GM21526 (cell line): ENCODE data around the gene TCEA2.

Experiments used
- ATAC-seq: cut with Tn5 transposase; IDR thresholded peaks from one replicate; pipeline ENCODE4 v1.9.1; 2021; ENCODE audit warnings: moderate library complexity; ENCODE audit not compliant: unreplicated experiment, low FRiP score

The TCEA2 gene

DNA sequence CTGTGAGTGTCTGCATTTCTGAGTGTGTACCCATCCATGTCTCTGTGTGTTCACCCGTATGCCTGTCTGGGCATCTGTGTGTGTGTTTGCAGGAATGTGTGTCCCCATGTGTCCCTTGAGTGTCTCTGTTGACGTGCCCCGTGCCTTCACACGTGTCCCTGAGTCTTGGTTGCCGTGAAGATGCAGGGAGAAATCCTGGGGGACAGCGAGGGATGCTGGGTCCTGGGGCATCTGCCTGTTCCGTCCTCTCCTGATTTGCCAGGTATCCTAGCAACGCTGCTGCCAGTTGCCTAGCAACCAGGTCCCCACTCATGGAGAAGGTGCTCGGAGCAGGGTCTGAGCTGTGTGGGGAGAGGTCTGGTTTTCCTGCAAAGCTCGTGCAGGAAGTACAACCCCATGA lies 27.2 kb downstream of the TCEA2 start:
- ATAC-seq = no peak

- no peak for ATAC-seq
Observed at GRCh38 chr20:64091340-64091739, 28.3 kb downstream of the TCEA2 start.

- ATAC-seq = no peak
Observed at GRCh38 chr20:64091770-64092169, 28.8 kb downstream of the TCEA2 start.

GRCh38 chr20:64092258-64093012 lies 29.4 kb downstream of the TCEA2 start:
- ATAC-seq = no peak

DNA sequence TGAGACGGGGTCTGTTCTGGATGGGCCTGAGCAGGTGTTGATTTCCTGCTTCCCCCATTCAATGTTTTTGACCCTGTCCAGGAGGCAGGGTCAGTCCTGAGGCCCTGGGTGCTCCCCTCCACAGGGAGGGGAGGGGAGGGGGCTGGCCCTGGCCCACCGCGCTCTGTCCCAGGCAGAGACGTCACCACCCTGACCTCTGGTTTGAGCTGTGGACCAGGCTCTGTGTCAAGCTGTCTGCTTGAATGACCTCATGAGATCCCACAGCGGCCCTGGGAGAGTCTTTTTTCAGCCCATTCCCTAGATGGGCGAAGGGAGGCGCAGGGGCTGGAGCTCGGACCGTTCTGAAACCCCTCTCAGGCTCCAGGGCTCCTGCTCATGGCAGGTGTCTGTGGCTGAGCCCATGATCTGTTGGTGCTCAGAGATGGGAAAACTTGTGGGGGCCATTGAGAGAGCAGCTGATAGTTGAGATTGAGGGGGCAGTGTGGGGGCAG lies 30.1 kb downstream of the TCEA2 start:
- no peak for ATAC-seq

GRCh38 chr20:64095455-64095854 lies 32.5 kb downstream of the TCEA2 start:
- ATAC-seq = no peak

GRCh38 chr20:64095927-64096326 lies 32.9 kb downstream of the TCEA2 start:
- no peak for ATAC-seq

DNA sequence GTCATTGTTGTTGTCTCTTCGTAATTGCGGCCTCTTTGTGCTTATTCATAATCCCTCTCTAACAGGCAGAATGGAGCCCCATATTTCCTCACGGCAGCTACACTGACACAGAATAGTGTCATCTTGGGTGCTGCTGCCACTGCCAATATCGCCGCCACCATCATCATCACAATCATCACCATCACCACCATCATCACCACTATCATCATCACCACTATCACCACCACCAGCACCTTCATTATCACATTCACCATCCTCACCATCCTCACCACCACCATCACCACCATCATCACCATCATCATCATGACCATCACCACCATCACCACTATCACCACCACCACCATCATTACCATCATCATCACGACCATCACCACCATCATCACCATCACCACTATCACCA lies 33.5 kb downstream of the TCEA2 start:
- no peak for ATAC-seq

- no peak for ATAC-seq
Observed at GRCh38 chr20:64098471-64099013, 35.5 kb downstream of the TCEA2 start.

- no peak for ATAC-seq
Observed at GRCh38 chr20:64099086-64099786, 36.2 kb downstream of the TCEA2 start.

DNA sequence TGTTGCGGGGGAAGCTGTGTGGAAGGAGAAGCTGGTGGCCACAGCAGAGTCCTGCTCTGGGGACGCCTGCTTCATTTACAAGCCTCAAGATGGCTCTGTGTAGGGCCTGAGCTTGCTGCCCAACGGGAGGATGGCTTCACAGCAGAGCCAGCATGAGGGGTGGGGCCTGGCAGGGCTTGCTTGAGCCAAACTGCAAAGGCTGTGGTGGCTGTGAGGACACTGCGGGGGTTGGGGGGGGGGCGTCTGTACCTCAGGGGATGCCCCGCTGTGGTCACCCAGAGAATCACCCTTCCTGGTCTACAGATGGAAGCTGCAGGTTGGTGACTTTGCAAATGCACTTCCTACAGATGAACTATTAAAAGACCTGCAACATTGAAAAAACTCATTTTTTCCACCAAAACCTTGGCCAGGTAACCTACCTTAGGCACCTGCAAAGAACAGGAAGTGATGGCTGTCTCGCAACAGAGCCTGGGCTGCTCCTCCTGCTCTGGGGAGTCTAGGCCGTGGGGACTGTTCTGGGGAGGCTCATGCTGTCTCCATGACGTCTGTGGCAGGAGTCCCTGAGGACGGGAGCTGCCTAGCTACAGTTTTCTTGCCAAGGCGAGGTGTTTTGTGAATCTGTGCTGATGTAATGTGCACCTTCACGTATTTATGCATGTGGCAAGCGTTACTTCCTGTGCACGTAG lies 37.0 kb downstream of the TCEA2 start:
- ATAC-seq = no peak

DNA sequence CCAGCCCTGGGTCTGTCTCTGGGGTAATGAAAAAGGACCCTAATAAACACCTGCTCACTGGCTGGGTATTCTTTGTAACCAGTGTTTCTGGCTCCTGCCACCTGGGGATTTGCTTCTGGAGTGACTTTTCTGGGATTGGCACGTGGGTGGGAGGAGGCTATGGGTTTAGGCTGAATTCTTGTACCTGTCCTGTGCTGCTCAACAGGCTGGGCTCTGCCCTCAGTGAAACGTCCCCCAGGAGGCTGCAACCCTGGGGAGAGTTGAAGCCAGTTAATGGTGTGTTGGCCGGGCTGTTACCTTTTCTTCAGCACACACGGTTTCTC lies 37.5 kb downstream of the TCEA2 start:
- ATAC-seq = no peak

- ATAC-seq = no peak
Observed at GRCh38 chr20:64100946-64101688, 38.1 kb downstream of the TCEA2 start.

GRCh38 chr20:64101731-64102621 lies 39.0 kb downstream of the TCEA2 start:
- no peak for ATAC-seq

- ATAC-seq = no peak
Observed at GRCh38 chr20:64102647-64103354, 39.8 kb downstream of the TCEA2 start.

- ATAC-seq = no peak
Observed at GRCh38 chr20:64103871-64104666, 41.1 kb downstream of the TCEA2 start.

DNA sequence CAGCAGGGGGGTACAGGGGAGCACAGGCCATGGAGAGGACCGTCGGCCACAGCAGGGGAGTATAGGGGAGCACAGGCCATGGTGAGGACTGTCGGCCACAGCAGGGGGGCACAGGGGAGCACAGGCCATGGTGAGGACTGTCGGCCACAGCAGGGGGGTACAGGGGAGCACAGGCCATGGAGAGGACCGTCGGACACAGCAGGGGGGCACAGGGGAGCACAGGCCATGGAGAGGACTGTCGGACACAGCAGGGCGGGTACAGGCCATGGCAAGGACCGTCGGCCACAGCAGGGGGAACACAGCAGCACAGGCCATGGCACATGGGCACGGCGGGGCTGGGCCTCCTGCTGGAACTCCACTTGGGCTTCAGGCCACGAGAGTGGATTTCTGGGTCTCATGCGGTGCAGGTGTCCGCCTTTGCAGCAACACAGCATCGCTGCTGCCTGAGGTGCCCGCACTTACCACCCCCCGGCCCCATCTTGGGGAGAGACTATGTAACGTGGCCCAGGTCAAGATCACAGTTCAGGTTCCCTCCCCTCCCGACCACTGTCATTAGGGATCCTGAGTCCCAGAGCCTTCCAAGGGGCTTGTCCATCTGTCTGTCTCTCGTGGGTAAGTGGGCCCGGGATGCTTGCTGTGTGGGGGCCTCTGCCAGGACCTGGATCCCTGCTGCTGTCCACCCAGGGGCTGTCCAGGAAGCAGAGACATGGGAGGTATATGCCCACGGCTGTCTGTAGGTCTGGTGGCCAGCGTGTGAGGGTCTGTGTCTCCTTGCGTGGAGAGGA lies 41.9 kb downstream of the TCEA2 start:
- no peak for ATAC-seq
